ENCODE results near the gene ATXN1.

The ATXN1 gene

DNA sequence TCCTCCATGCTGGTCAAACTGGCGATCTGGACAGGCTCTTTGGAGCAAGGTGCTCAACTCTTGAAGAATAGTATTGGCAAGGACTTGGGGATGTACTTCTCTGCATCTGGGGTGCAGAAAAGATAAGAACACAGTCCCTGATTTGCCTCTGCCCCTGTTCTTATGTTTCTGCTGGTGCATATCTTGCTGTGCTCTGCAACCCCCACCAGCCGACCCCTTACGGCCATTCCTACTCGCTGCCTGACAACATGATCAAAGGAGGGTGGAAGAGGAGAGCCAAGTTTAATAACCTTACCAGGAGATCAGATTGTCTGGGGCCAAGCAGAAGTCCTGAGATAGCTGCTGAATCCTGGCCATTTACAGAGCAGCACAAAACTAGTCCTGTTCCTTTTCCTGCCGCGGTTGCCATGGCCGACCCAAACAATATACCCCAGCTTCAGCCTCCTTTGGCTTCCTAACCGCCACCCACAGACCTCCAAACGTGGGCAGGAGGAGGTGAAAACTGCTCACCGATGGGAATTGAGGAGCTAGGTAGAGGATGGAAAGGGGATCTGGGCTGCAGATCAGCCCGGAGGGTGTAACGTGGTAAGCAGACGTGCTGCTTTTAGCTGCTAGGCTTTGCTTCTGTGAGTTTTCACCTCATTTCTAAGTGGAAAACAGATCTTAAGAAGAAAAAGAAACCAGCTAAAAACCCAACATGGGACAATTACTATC is 60.9 kb downstream of the ATXN1 start:
- H3K4me3 ChIP-seq (ENCODE audit: control insufficient read depth, low read depth, low read length): no peak overlapping the region; the same call in 1 of the 2 replicates
- no peak for DNase-seq (ENCODE audit: low read depth)
- TF ChIP-seq, protein P1, sequence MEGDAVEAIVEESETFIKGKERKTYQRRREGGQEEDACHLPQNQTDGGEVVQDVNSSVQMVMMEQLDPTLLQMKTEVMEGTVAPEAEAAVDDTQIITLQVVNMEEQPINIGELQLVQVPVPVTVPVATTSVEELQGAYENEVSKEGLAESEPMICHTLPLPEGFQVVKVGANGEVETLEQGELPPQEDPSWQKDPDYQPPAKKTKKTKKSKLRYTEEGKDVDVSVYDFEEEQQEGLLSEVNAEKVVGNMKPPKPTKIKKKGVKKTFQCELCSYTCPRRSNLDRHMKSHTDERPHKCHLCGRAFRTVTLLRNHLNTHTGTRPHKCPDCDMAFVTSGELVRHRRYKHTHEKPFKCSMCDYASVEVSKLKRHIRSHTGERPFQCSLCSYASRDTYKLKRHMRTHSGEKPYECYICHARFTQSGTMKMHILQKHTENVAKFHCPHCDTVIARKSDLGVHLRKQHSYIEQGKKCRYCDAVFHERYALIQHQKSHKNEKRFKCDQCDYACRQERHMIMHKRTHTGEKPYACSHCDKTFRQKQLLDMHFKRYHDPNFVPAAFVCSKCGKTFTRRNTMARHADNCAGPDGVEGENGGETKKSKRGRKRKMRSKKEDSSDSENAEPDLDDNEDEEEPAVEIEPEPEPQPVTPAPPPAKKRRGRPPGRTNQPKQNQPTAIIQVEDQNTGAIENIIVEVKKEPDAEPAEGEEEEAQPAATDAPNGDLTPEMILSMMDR (IDR thresholded peaks at IDR 0.05; ENCODE audit: control insufficient read depth, insufficient read depth, low read depth, low read length, missing control alignments): no peak

DNA sequence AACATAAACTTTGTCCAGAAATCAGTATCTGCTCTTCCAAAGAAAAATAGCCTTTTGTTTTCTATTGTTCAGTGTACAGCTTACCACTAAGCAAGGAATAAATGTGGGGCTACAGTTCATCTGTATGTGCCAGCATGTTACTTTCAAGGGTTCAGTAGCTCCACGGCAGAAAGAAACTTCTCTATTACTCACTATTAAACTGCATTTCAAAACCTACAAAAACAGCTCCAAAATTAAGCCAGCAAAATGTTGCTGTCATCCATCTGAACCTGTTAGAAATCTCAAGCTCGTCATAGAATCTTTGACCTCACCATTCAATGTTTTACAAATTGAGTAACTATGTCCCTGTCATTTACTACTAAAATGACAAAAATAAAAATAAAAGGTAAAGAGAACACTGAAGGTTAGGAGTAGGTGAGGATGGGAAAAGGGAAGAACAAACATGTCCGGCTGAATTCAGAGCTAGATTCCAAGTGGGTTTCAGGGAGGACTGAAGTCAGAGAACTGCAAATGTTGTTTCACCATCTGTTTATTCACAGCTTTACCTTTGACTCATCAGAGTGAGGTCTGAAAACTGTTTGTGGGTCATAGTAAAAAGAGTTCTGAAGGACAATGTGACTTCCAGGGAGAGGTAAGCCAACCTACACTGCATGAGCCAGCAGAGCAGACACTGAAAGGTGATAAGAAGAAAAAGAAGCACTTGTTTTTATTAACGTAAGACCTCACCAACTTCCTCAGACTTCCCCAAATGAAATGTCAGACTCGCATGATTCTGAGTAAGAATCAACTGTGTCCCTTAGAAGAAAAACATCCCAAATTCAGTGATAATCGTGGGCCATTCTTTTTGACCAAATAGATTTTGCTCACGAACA is 62.0 kb downstream of the ATXN1 start:
- TF ChIP-seq, protein P1 (IDR thresholded peaks at IDR 0.05; ENCODE audit: control insufficient read depth, insufficient read depth, low read depth, low read length, missing control alignments): no peak
- DNase-seq (ENCODE audit: low read depth): no peak
- no peak overlapping the region for H3K4me3 ChIP-seq (ENCODE audit: control insufficient read depth, low read depth, low read length)

GRCh38 chr6:16698162-16698533 is 63.1 kb downstream of the ATXN1 start:
- TF ChIP-seq, protein P1 (IDR thresholded peaks at IDR 0.05; ENCODE audit: control insufficient read depth, insufficient read depth, low read depth, low read length, missing control alignments): no peak
- H3K4me3 ChIP-seq (ENCODE audit: control insufficient read depth, low read depth, low read length): no peak overlapping the region
- no peak for DNase-seq (ENCODE audit: low read depth)

DNA sequence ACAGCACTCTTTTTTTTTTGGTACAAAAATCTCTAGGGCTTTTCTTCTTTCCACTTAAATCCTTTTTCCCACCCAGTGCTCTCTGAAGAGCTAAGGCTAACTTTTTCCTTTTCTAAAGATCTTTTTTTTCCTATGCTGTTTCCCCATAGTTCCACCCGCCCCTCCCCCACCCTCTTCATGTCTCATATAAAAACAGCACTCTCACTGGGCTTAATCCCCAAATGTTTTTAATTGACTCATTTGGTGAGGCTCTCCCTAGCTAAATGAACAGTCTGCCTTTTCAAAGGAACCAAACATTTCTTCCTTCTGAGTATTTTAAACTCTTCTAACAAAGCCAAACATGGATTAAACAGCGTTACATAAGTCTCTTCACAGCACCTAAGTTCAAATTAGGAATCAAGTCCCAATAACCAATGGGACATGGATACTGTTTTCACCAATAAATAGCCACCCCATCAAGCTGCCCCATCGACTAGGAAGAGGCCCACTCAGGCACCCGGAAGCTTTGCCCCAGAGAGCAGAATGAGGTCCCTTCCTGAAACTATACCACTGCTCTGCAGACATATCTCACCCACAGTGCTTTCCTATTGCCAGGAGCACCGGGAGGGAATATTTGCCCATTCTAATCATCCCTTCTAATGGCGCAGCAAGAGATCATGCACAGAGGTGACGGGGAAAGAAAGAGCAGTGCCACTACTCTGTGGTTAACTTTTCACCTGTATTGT is 63.7 kb downstream of the ATXN1 start:
- DNase-seq (ENCODE audit: low read depth): no peak
- TF ChIP-seq, protein P1 (IDR thresholded peaks at IDR 0.05; ENCODE audit: control insufficient read depth, insufficient read depth, low read depth, low read length, missing control alignments): no peak

DNA sequence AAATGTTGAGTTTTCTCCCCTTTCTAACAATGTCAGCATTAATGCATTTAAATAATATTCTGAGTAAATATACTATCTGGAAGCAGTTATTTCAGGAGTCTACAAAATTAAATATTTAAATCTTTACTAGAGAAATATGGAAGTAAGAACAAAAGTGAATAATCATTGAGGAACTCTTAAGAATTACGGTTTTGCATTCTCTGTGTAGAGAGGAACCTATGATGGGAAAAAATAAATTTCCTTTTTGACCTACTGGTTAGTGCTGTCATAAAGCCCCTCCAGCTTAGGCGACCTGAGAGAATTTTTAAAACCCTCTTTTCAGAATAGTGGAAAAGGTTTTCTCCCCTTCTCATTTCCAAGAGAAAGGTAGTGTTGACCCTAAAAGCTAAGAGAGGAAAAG is 64.8 kb downstream of the ATXN1 start:
- no peak for DNase-seq (ENCODE audit: low read depth)
- TF ChIP-seq, protein P1 (IDR thresholded peaks at IDR 0.05; ENCODE audit: control insufficient read depth, insufficient read depth, low read depth, low read length, missing control alignments): no peak

More for the DNA sequence above, 63.7 kb downstream of the ATXN1 start:
- H3K4me3 ChIP-seq (ENCODE audit: control insufficient read depth, low read depth, low read length): no peak overlapping the region

GRCh38 chr6:16694781-16695578 is 66.3 kb downstream of the ATXN1 start:
- H3K4me3 ChIP-seq (ENCODE audit: control insufficient read depth, low read depth, low read length): no peak overlapping the region
- DNase-seq (ENCODE audit: low read depth): no peak
- TF ChIP-seq, protein P1 (IDR thresholded peaks at IDR 0.05; ENCODE audit: control insufficient read depth, insufficient read depth, low read depth, low read length, missing control alignments): no peak

More for the DNA sequence above, 64.8 kb downstream of the ATXN1 start:
- no peak overlapping the region for H3K4me3 ChIP-seq (ENCODE audit: control insufficient read depth, low read depth, low read length)

Measured in AG09309 (cell line).